Measurements from ENCODE around the gene ALPI.

The ALPI gene

DNA sequence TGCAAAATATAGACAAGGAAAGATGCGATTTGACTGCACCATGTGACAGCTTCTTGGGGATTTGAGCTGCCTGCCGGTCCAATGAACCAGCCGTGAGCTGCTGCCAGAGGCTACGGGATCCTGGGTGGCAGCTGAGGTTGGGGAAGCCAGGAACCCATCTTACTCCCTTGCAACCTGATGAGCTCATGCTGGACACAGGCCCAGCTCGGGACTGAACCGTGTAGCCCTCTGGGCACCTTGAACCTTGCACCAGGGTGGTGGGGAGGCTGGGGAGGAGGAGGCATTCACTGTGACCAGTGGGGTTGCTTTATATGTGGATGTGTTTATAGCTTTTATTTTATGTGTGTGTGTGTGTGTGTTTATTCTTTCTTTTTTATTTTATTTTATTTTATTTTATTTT is 9.1 kb downstream of the ALPI start:
- no peak for DNase-seq

DNA sequence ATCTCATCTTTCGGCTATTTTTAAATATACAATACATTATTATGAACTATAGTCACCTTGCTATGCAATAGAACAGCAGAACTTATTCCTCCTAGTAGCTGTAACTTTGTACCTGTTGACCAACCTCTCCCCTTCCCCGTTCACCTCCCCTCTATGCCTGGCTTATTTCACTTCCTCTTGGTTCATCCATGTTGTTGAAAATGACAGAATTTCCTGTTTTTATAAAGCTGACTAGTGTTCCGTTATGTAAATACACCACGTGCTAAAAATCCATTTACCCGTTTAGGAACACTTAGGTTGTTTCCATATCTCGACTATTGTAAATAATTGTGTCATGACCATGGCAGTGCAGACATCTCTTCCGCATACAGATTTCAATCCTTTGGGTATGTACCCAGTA is 10.3 kb downstream of the ALPI start:
- no peak for DNase-seq

DNA sequence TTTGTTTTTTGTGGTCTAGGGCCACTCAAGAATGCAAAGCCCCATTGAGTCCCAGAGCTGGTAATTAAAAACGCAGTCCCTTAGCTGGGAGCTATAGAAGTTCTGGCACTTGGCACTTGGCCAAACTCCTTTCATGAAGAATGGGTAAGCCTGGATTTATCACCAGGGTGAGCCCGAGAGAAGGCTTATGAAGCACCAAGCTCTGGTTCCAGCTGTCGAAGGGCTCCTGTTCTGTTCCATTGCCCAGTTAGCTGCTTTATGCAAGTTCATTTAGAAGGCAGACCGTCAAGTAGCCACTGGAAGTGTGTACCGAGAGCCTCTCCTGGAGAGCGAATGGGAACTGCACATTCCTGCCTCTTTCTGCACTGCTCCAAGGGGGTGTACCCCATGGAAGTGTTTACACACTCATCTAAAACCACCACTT is 17.5 kb downstream of the ALPI start:
- DNase-seq, result peak; percentile 88

DNA sequence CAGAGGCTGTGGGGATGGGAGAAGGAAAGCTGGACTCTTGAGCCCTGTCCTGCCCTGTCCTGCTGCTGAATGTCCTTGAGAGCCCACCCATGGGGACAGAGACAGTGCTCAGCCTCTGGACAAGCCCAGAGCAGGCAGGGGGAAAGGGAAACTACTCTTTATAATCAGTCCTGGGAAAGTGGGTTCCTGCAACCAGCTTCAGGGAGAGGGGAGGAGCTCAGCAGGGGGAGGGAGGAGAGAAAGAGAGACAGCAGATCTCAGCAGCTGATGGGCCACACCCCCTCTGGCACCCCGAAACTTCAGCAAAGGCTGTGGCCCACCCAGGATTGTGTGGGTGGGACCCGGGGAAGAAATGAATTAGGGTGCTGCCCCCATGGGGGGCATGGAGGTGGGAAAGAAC is 20.1 kb downstream of the ALPI start:
- DNase-seq, result no peak

DNA sequence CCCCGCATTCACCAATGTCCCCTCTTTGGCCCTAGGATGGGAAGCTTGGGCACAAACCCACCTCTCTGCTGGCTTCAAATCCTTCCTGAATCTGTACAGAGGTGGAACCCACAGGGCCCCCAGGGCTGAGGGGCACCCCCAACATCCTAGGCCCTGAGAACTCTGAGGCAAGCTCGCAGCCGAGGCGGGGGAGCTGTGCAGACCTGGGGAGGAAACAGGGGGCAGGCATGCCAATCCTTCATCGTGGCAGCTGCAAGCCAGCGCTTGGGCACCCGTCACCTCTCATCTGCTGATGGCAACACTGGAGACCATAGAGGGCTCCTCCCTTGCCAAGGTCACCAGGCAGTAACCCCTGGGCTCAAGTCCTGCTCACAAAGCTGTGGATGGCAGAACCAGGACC is 20.8 kb downstream of the ALPI start:
- no peak for DNase-seq

DNA sequence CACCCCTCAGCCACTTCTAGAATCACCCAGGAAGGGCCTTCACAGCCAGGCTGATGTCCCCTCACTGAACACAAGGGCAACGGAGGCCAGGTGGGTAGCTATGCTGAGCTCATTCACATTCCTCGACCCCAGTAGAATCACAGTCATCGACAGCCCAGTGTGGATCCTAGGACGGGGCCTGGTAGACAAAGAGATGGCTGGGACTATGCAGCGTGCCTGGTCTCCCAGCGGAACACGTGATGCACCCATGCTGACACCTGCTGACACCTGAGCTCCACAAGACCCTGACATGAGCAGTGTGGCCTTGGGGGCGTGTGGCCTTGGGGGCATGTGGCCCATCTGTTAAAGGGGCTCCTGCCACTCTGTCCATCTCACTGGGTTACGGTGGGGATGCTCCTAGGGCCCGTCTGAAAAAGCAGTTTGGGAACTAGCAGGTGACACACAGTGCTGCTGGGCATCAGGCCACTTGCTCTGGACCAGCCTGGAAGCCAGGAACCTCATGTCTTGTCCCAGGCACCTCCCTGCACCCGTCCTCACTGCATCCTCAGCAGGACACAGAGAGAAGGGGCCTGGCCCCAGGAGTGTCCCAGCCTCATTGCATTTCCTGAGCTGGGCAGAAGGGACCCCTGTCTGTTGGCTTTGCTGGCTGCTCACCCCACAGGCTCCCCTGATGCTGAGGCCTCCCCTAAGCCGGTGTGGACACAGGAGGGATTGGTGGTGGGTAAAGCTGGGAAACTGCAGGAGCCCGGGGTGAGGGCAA is 22.0 kb downstream of the ALPI start:
- DNase-seq, result no peak

DNA sequence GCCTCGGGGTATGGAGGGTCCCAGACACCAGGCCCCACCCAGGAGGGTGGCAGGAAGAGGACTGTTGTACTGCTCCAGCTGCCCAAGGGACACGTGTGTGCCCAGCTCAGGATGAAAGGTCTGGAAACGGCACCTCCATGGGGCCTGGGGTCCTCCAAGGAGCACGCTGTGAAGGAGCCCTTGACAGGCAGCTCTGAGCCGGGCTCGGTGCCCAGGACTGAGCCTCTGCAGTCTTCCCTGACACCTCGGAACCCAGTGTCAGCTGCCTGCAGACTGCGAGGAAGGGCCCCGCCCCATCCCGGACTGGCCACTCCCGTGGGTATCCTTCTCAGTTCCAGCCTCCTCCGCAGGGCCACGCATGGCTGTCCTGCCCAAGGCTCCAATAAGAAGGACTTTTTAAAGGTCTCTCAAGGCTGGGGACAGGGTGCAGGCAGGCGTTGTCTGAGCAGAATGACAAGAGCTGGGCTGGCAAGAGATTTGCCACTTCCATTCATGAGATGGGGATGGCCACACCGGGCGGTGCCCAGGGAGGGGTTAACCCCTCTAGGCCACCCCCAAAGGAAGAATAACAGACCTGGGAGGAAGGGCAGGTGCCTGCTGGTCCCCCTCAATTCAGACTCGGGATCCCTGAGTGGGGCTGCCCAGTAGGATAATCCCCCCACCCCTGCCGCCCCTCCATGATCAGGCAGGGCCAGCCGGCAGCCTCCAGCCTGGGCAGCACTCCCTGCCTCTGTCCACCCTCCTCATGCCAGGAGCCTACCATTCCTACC is 22.8 kb downstream of the ALPI start:
- no peak for DNase-seq

DNA sequence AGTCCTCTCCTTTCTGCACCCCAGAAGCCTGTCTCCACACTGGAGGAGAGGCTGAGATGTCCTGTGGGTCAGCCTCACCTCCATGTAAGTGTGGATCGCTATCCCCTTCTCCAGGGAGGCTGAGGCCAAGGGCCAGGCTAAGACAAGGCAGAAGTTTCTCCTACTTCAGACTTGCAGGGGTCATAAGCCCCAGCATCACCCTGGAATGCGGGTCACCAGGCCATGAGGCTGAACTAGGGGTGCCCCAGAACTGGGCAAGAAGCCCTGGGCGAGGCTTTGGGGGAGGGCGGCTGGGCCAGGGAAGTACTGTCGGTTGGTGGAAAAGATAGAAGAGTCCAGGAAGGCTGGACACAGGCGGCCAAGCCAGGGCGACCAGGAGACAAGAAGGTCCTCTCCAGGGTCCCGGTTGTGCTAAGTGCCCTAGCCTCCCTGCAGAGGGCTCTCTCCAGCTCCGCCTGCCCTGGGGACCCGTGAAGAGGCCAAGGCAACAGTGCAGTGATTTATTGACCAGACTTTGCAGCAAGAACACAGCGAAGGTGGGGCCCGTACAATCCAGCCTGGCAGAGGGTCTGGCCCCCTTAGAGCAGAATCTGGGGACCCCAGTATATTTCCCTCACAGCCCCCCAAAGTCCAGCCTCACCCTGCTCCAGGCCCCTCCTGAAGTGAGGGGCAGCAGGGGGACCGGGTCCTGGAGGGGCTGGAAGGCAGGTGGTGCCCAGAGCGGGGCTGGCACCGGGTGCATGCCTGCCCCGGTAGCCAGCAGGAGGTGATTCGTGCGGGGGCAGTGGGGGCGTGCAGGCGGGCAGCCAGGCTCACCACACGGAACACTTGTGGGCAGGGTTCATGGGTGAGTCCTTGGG is 23.6 kb downstream of the ALPI start:
- no peak for DNase-seq

DNA sequence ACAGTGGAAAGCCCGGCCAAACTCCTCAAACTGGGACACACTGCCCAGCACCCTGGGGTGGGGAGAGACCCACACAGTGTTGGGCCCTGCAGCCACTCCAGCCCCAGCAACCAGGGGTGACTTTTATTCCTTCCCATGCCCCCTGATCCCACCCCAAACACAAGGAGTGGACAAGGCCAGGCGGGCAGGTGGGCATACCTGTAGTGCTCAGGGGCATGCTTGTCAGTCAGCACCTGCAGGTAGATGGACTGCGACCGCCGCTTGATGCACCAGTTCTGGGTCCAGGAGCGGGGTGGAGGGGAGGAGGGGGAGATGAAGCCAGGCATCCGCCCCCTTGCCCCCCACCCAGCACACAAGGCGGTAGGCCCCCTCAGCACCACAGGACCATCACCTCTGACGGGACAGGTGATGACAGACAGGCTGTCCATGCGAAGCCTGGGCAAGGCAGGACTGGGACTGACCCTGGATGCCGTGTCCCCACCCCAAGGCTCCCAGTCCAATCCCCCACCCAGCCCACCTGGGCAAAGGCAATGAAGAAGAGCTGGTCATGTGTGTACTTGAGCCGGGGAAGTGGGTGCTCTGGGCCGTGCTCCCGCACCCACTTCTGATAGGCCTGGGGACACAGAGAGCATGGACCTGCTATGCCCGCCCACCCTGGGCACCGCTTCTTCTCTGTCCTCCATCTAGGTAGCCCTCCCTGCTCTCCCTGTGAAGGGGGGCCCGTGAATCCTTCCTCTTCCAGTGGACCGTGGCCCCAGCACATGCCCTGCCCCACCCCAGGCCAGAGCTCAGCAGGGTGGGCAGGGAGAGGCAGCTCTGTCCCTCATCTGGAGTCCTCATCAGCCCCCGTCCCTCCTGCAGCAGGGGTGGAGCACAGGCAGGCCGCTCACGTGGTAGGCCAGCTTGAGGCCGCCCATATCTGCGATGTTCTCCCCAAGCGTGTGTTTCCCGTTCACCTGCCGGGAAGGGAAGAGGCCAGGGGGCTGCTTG is 24.5 kb downstream of the ALPI start:
- no peak for DNase-seq

DNA sequence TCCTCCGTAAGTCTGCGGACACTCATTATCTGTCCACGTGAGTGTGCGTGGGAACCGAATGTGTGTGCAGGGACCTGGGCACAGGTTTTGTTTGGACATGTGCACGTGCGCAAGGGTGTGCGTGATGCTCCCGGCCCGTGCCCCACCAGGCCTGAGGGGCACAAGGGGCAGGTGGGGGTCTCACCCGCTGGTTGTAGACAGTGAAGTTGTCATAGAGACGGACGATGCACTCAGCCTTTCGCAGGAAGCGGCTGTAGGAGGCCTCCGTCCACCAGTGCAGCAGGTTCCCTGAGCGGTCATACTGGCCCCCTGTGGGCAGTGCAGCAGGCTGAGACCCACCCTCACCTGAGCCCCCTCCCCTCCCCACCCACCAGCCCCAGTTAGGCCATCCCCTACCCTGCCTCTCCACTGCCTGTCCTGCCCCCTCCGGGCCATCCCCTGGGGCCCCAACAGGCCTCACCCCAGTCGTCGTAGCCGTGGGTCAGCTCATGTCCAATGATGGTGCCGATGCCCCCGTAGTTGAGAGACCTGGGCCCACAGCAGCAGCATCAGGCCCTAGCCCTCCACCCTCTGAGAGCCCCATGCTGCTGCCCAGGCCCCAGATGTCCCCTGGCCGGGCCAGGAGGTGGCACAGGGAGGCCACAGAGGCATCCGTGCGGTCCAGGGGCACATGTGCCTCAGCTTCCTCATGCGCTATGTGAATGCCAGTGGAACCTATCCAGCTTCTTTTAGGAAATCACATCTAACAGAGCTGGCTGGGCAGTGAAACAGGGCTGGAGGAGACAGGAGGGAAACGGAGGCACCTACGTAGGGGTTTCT is 25.6 kb downstream of the ALPI start:
- no peak for DNase-seq

DNA sequence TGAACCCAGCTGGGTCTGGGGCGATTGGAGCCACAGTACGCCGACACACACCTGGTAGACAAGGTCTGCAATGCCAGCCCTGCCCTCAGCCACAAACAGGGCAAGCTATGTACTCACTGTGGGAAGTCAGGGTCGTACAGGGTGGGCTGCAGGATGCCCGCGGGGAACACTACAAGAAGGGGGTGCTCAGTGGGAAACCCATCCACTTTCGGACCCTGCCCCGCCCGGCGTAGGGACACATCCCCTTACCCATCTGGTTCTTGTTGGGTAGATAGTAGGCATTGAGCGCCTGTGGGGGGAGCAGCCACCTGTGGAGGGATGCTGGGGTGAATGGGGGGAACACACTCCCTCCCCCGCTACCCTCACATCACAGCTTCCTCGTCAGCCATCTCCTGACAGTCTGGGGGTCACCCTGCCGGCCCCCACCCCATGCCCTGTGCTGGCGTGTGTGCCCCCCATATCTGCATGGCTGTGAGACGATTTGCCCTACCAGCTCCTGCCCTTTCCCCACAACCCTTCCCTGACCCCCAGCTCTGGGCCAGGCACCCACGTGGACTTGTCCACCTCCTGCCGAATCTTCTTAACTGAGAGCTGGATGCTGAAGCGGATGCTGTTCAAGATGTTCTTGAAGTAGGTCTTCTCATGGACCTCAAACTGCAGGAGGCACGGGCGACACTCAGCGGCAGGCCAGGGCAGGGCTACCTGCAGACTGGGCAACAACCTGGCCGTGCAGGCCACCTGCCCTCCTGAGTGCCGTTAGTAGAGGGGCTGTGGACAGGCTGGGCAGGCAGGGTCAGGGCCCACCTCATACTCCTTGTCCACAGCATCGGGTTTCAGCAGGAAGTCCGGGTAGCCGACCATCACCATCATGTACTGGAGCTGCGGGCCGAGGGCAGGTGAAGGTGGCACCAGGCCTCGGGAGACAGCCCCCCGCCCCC is 26.6 kb downstream of the ALPI start:
- DNase-seq, result no peak

DNA sequence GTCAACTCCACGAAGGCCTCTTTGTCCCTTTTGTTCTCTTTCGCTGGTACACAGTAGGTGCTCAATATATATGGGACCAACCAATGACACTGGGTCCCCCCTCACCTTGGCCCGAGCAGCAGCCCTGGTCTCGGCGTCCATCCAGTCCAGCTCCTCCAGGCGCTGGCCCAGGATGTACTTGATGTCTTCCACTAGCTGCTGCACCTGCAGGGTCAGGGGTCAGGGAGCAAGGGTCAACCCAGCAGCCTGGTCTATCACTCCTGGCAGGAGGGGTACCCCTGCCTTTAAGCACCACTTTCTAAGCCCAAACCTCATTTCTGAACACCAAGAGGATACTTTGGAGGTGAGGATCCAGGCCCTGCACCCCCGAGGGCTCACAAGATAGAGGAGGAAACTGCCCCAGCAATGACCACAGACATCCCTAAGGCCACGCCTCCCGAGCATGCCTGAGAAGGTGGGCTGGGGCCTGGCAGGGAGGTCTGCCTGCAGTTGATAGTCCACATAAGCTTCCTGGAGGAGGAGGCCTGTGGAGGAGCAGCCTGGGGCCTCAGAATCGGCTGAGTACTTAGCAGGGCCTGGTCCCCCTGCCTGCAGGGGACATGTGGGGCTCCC is 27.5 kb downstream of the ALPI start:
- no peak for DNase-seq

DNA sequence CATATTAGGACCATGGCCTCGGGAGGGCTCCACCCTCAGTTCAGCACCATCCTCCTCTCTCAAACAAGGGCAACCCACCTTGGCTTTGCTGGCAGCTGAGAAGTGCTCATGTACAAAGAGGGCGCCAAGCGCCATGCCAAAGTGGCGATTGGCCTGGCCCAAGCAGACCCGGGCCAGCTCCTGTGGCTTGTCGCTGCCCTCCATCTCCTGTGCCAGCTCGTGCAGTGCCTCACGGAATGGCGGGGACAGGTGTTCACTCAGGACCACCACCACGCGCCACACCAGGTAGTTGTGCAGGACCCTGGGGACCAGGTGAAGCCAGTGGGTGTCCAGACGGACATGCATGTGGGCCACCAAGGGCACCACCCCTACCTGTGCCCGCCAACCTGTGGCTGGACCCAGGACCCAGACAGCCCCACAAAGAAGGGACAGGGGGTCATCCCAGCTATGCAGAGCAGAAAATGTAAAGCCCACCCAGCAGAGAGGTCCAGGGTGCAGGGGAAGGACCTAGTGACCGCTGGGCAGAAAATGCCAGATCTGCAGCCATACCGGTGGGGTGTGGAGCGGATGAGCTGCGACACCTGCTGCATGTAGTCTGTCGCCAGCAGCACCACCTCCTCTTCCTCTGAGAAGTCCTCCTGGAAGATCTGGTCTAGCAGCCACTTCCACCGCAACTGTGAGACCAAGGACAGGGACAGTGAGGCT is 28.1 kb downstream of the ALPI start:
- no peak for DNase-seq

DNA sequence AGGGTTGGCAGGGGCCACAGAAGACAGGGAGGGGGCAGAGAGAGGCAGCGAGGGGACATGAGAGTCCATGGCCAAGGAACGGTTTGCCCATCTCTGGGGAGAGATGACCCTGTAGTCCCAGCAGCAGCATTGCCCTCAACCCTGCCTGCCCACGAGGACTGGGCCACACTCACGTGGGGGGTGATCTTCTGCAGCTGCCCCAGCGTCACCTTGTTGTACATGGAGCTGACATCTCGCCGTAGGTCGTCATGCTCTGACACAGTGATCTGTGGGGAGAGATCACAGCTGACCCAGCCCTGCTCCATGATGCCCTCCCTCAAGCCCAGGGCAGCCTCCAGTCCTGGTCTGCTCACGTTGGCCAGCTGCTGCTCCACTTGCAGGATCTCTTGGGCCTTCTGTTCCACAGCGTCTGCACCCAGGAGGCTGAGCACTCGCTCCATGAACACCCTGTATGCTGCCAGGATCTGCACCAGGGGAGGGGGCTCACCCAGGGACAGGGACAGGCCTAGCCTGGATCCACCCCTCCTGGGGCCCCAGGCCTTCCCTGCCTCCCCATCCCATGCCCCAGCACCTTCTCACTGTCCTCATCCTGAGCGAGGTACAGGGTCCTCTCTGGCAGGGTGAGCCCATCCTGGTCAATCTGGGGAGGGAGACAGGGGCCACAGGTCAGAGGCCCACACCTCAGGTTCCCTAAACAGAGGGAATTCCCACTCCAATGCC is 28.8 kb downstream of the ALPI start:
- DNase-seq, result no peak

DNA sequence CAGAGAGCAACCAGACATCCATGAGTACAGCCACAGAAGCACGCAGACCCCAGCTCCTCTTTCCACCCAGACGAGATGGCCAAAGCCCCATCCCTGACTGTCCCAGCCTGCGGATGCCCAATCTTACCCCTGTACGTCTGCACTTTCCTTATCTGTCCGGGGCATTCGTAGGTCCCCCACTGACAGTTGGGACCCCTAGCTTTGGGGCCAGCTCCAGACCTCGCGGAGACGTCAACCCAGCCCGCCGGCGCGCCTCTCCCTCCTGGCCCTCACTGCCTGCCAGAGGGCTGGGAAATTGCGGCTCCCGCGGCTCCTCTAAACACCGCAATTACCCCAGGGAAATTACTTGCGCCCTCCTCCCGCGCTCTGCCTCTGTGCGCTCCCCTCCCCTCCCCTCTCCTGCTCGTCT is 29.4 kb downstream of the ALPI start:
- peak; percentile 61 for DNase-seq

DNA sequence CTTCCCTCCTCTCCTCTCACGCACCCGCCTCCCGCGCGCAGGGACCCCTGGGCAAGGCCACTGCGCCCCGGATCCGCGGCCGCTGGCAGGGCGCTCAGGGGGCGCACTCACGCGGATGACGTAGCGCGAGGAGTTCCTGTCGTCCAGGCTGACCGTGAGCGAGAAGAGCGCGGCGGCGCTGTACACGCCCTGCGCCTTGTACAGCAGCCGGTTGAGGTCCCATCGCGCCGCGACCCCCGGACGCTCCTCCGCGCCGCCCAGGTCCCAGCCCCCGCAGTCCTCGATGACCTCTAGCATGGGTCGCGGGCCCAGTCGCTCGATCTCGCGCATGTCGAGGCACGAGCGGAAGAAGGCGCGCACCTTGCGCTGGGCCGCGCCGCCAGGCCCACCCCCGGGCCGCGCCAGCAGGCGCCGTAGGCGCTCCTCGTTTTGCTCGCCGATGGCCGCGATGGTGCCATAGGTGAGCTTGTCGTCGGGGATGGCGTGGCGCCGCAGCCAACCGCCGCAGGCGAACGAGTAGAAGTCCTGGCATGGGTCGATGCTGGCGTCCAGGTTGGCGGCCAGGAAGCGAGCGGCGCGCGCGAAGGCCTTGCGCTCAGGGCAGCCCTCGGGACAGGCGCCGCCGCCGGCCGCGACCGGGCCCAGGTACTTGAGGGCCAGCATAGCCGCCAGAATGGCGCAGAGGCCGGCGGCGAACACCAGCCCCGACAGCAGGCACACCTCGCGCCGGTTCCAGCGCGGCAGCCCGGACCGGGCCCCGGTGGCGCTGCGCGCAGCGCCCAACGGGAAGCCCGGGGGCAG is 30.0 kb downstream of the ALPI start:
- peak; percentile 27 for DNase-seq

All from NCI-H69 (cell line).